GM18907 (cell line): ENCODE measurements around the gene FNDC3B.

Experiments used
- ATAC-seq: cut with Tn5 transposase; IDR thresholded peaks from one replicate; pipeline ENCODE4 v1.9.1; 2021; ENCODE audit warnings: mild to moderate bottlenecking, moderate library complexity; ENCODE audit not compliant: unreplicated experiment

Gene FNDC3B

GRCh38 chr3:172071780-172072330 lies 32.5 kb downstream of the FNDC3B start:
- ATAC-seq, result no peak

GRCh38 chr3:172072543-172072942 lies 33.2 kb downstream of the FNDC3B start:
- ATAC-seq, result no peak

DNA sequence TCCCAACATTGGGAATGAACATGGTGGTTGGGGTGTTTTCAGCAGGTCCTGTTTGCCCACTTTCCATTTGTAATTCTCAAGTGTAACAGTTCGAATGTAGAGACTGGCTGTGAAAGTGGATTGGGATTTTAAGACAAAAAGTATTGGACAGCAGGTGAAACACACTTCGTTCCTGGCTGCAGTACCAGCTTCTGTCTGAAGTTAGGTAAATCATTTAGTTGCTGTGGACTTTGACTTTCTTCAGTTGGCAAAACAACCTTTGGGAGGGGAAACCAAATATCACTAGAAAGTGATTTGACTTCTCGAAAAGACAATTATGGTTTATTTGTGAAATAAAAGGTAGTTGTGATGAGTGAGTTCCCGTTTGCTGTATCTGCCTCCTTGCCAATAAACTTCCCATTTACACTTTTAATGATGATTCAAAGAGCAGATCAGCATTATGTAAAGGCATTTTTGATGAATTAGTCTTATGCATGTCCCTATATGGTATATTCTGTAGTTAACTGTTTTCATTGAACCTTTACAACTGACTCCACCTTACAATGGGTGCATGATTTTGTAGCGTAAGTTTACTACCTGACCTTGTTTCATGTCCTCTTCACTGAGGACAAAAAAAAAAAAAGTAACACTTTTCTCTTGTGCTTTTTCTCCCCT lies 34.0 kb downstream of the FNDC3B start:
- no peak for ATAC-seq

DNA sequence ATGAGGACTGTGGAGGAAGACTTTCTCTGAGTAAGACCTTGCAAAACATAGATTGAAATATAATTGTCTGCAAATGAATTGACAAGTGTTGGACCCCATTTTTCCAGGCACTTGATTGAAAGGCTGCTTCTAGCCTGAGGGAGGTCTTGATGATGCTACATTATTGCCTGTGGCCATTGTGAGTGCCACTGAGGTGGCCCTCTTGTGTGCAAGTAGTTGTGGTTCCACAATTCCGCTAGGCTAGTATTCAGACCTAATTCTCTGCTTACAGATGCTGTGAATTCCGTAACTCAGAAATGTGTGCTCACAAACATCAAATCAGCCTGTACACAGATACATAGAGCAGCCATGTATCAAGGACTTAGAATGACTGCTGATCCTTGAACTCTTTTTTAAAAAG lies 34.7 kb downstream of the FNDC3B start:
- no peak for ATAC-seq

GRCh38 chr3:172074586-172074985 lies 35.2 kb downstream of the FNDC3B start:
- no peak for ATAC-seq

DNA sequence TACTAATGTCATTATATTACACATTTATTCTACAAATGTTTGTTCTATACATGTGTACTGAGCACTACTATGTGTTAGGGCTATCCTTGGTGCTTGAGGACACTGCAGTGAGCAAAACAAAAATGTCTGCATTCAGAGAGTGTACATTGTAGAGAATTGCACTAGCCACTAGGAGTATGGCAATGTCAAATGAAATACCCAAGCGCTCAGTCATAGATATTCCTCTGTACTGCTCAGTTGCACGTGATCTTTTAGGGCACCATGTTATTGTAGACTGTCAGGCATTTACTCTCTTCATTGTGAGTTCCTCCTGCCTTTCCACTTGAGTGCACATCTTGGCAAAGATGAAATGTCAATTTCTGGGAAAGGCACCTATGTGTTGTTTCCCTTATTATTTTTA lies 36.8 kb downstream of the FNDC3B start:
- no peak for ATAC-seq

DNA sequence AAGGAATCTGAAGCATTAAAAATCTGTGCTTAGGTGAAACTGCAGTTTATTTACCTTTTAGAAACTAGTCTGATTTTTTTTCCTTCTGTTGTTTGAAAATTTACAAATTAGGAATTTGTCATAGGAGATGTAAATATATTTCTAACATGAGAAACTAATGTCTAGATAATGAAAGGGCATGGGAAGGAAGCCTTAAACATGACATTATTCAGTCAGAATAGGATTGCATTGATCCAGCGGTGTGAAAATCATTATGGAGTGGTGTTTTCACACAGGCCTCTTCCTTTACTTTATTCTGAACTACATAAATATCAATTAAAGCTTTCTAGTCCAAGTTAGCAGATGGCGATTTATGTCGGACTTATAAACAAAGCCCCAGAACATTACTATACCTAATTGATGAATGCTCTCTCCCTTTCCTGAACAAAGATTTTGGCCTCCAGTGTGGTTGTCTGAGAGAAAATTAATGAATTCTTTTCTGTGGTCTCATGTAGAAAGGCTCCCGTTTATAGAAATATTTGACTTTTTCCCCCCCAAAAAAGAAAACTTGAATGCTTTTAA lies 37.9 kb downstream of the FNDC3B start:
- ATAC-seq, result no peak

GRCh38 chr3:172078244-172078643 lies 38.9 kb downstream of the FNDC3B start:
- ATAC-seq, result no peak

DNA sequence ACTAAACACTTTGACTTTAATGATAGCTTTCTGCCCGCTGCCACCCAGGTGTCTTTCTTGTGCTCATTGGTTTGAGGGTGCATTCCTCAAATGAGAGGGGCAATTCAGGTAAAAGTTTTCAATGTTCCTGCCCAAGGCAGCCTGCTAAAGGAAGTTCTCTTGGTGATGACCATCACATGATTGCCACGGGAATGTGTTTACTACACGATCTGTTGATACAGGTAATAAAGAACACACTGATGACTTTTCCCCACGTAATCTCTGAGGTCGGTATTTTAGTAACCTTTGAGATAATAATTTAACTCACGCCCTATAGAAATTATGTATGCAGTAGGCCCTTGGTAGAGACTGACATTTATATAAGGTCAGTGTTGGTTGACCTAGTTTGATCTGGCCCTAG lies 39.3 kb downstream of the FNDC3B start:
- ATAC-seq, result no peak

DNA sequence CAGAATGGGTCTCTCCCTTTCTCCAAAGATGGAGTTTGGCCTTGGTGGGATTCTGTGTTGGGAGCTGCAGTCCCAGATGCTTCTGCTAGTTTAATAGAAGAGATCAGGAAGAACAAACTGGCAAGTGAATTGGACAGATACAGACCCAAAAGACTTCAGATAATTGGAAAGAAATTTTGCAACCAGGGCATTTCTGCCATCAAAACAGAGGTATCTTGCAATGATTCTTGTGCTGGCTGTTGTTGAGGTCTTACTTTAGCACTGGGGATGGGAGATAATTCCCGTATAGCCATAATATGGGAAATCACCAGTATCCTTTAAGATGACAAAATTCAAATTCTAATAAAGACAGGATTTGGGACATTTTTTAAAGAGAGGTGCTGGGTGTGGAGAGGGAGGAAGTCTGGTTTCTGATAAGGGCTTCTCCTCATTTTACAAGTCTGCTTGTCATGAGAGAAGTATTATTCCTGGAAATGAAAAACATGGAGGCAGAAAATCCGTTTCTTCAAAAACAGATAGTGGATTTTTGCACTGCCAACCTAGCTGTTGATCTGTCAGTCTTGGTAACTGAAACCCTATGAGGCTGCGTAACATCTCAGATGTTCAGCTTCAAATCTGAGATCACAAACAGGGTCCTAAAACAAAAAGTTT lies 40.1 kb downstream of the FNDC3B start:
- no peak for ATAC-seq

DNA sequence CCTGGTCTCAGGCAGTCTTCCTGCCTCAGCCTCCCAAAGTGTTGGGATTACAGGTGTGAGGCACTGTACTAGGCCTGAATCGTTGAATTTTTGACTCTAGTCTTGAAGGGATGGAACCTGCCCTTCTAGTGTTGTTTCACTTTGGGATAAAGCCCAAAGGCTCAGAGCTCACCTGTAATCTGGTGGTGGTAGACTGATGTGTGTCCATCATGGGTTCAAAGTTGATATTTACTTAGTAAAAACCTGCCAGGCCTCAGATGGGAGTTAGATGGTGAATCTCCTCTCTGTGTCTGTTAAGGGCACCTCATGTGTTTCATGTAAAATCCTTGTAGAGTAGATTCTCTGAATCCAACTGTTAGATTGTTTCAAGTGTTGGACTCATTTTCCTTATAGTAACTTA lies 41.1 kb downstream of the FNDC3B start:
- ATAC-seq, result no peak

- no peak for ATAC-seq
Measured at GRCh38 chr3:172082269-172082668, 42.9 kb downstream of the FNDC3B start.

GRCh38 chr3:172082820-172083513 lies 43.6 kb downstream of the FNDC3B start:
- no peak for ATAC-seq

DNA sequence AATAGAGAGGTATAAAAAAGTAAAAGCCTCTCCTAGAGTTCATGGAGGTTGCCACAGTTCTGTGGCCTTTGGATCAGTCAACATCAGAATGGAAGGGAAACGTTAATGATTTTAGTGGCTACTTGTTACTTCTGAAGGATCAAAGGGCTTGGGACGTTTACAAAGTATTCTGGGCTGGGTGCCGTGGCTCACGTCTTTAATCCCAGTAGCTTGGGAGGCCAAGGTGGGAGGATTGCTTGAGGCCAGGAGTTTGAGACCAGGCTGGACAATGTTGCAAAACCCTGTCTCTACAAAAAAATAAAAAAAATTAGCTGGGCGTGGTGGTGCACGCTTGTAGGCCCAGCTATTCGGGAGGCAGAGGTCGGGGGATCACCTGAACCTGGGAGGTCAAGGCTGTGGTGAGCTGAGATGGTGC lies 44.6 kb downstream of the FNDC3B start:
- ATAC-seq, result no peak

- no peak for ATAC-seq
Measured at GRCh38 chr3:172084871-172085556, 45.6 kb downstream of the FNDC3B start.

GRCh38 chr3:172085557-172085895 lies 46.1 kb downstream of the FNDC3B start:
- ATAC-seq, result no peak

GRCh38 chr3:172086071-172086470 lies 46.7 kb downstream of the FNDC3B start:
- no peak for ATAC-seq

DNA sequence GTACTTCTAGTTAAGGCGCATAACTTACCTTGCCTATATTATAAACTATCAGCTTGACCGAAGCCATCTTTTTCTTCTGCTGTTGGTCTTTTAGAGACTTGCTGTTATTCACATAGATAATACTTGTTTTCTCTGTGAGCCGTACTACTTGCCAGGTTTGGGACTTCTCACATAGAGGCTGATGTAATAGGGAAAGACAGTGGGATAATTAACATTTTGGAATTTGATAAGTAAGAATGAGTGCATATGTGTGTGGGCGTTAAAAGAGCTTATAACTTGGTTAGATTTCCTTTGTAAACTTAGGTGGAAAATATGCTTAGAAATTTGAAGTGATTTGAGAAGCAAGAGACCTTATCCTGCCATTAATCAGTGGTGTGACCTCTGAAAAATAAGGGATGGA lies 47.8 kb downstream of the FNDC3B start:
- no peak for ATAC-seq

- ATAC-seq, result peak; percentile 83
Measured at GRCh38 chr3:172087602-172088580, 48.5 kb downstream of the FNDC3B start.

DNA sequence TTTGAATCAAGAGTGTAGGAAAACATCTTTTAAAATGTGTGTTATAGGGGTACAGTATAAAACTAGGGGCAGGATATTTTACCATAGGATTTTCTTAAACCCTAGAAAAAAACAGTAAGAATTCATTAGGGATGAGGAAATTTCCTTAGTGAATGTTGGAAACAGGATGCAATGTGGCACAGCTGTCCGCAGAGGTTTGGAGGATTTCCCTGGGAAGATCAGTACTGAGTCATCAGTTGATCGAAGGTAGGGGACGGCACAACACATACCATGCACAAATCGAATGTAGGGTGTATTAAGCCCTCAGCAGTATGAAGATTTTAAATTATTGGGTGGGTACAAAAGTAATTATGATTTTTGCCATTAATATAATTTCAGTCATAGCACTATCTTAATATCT lies 49.9 kb downstream of the FNDC3B start:
- no peak for ATAC-seq
